Measurements from ENCODE around the gene FZR1. TPM values are rescaled to one million over a fixed set of nuclear protein-coding genes. Genes with fewer than 3 reads are reported as not detected.

FZR1 gene
- total RNA-seq, result 10 to 100 TPM; 43.5 to 46.9 TPM

GRCh38 chr19:3505598-3506383 lies at the start of gene FZR1:
TSS of gene FZR1 (plus strand) at chr19:3506311. CDS start at chr19:3522990, 16,679 bp downstream.
- peak within 1 kb of the TSS; percentile 93 for H3K4me3 Mint-ChIP-seq
- DNase-seq, result peak; percentile 100
- H3K36me3 Mint-ChIP-seq, result peaks cover 14% of the 10 kb centered on the region
- peaks cover 43% of the 10 kb centered on the region for H3K4me1 Mint-ChIP-seq (ENCODE audit: low read depth)
- H3K27me3 Mint-ChIP-seq, result no peaks in the 10 kb centered on the region
- ChIA-PET POLR2A (interaction anchor here (0.7 kb wide), 1 partner anchor 49 kb away, joined by 6 read pairs; no protein-coding TSS in a partner anchor), CTCF (interaction anchor here (2.9 kb wide), 1 partner anchor 21 kb away, joined by 9 read pairs; no protein-coding TSS in a partner anchor)
- peak within 1 kb of the TSS; percentile 93 for H3K27ac Mint-ChIP-seq
- H3K9me3 Mint-ChIP-seq, result no peaks in the 10 kb centered on the region
- intact Hi-C loops (cut with micrococcal nuclease), result loop anchor here (1.0 to 10.0 kb wide), 7 partner anchors 51 to 721 kb away; partner anchors contain the start of genes CACTIN, EEF2, HMG20B and MFSD12

GRCh38 chr19:3456925-3457527 lies 49.1 kb upstream of the FZR1 start:
- no peak overlapping the region for H3K27ac Mint-ChIP-seq
- no peaks in the 10 kb centered on the region for H3K27me3 Mint-ChIP-seq

GRCh38 chr19:3457528-3458228 lies 48.4 kb upstream of the FZR1 start:
- no peaks in the 10 kb centered on the region for H3K4me1 Mint-ChIP-seq (ENCODE audit: low read depth)
- intact Hi-C loops (cut with micrococcal nuclease), result no loop called here
- no peak for DNase-seq
- peaks cover 3% of the 10 kb centered on the region for H3K36me3 Mint-ChIP-seq
- CTCF ChIA-PET, result no interaction called here
- H3K27me3 Mint-ChIP-seq, result no peaks in the 10 kb centered on the region
- no peaks in the 10 kb centered on the region for H3K9me3 Mint-ChIP-seq
- H3K4me3 Mint-ChIP-seq, result no peak overlapping the region
- no peak overlapping the region for H3K27ac Mint-ChIP-seq
- POLR2A ChIA-PET, result no interaction called here

More at GRCh38 chr19:3456925-3457527, 49.1 kb upstream of the FZR1 start:
- POLR2A ChIA-PET, result no interaction called here
- Mint-ChIP-seq H3K4me1 (ENCODE audit: low read depth) (no peaks in the 10 kb centered on the region), H3K36me3 (peaks cover 3% of the 10 kb centered on the region), H3K4me3 (no peak overlapping the region), H3K9me3 (no peaks in the 10 kb centered on the region)
- CTCF ChIA-PET, result no interaction called here
- intact Hi-C loops (cut with micrococcal nuclease), result no loop called here
- no peak for DNase-seq

GRCh38 chr19:3458229-3459088 lies 47.7 kb upstream of the FZR1 start:
- POLR2A ChIA-PET, result no interaction called here
- DNase-seq, result no peak
- H3K27me3 Mint-ChIP-seq, result no peaks in the 10 kb centered on the region

GRCh38 chr19:3459089-3459881 lies 46.8 kb upstream of the FZR1 start:
- Mint-ChIP-seq H3K36me3 (peaks cover 2% of the 10 kb centered on the region), H3K27me3 (no peaks in the 10 kb centered on the region), H3K4me3 (no peak overlapping the region), H3K27ac (no peak overlapping the region), H3K9me3 (no peaks in the 10 kb centered on the region), H3K4me1 (ENCODE audit: low read depth) (no peaks in the 10 kb centered on the region)
- intact Hi-C loops (cut with micrococcal nuclease), result no loop called here
- ChIA-PET POLR2A (no interaction called here), CTCF (no interaction called here)
- no peak for DNase-seq

More at GRCh38 chr19:3458229-3459088, 47.7 kb upstream of the FZR1 start:
- H3K36me3 Mint-ChIP-seq, result peaks cover 2% of the 10 kb centered on the region
- H3K27ac Mint-ChIP-seq, result no peak overlapping the region
- intact Hi-C loops (cut with micrococcal nuclease), result no loop called here
- no peaks in the 10 kb centered on the region for H3K4me1 Mint-ChIP-seq (ENCODE audit: low read depth)
- CTCF ChIA-PET, result no interaction called here
- no peak overlapping the region for H3K4me3 Mint-ChIP-seq
- H3K9me3 Mint-ChIP-seq, result no peaks in the 10 kb centered on the region

- intact Hi-C loops (cut with micrococcal nuclease), result no loop called here
- CTCF ChIA-PET, result interaction anchor here (1.1 kb wide), 1 partner anchor 176 kb away, joined by 3 read pairs; no protein-coding TSS in a partner anchor
- POLR2A ChIA-PET, result no interaction called here
- no peaks in the 10 kb centered on the region for H3K4me1 Mint-ChIP-seq (ENCODE audit: low read depth)
- H3K27ac Mint-ChIP-seq, result no peak overlapping the region
- no peaks in the 10 kb centered on the region for H3K27me3 Mint-ChIP-seq
- DNase-seq, result no peak
- no peak overlapping the region for H3K4me3 Mint-ChIP-seq
- no peaks in the 10 kb centered on the region for H3K9me3 Mint-ChIP-seq
- peaks cover 2% of the 10 kb centered on the region for H3K36me3 Mint-ChIP-seq
These were observed 46.0 kb upstream of the FZR1 start for GRCh38 chr19:3459965-3460582.

- no peak overlapping the region for H3K4me3 Mint-ChIP-seq
- peaks cover 3% of the 10 kb centered on the region for H3K9me3 Mint-ChIP-seq
- H3K4me1 Mint-ChIP-seq (ENCODE audit: low read depth), result no peaks in the 10 kb centered on the region
- no peaks in the 10 kb centered on the region for H3K27me3 Mint-ChIP-seq
- intact Hi-C loops (cut with micrococcal nuclease), result no loop called here
- no peak overlapping the region for H3K27ac Mint-ChIP-seq
- POLR2A ChIA-PET, result no interaction called here
- peaks cover 3% of the 10 kb centered on the region for H3K36me3 Mint-ChIP-seq
- CTCF ChIA-PET, result no interaction called here
- no peak for DNase-seq
These were observed 43.0 kb upstream of the FZR1 start for GRCh38 chr19:3462991-3463713.

GRCh38 chr19:3463714-3464586 lies 42.2 kb upstream of the FZR1 start:
- no peak for DNase-seq
- CTCF ChIA-PET, result no interaction called here
- no peaks in the 10 kb centered on the region for H3K27me3 Mint-ChIP-seq
- no peak overlapping the region for H3K4me3 Mint-ChIP-seq
- no peaks in the 10 kb centered on the region for H3K4me1 Mint-ChIP-seq (ENCODE audit: low read depth)
- H3K9me3 Mint-ChIP-seq, result peaks cover 3% of the 10 kb centered on the region
- POLR2A ChIA-PET, result no interaction called here
- H3K27ac Mint-ChIP-seq, result no peak overlapping the region
- peaks cover 3% of the 10 kb centered on the region for H3K36me3 Mint-ChIP-seq
- intact Hi-C loops (cut with micrococcal nuclease), result no loop called here

- no peak overlapping the region for H3K27ac Mint-ChIP-seq
- H3K4me1 Mint-ChIP-seq (ENCODE audit: low read depth), result no peaks in the 10 kb centered on the region
- H3K27me3 Mint-ChIP-seq, result no peaks in the 10 kb centered on the region
These were observed 41.4 kb upstream of the FZR1 start for GRCh38 chr19:3464587-3465235.

More at GRCh38 chr19:3464587-3465235, 41.4 kb upstream of the FZR1 start:
- CTCF ChIA-PET, result no interaction called here
- peaks cover 3% of the 10 kb centered on the region for H3K36me3 Mint-ChIP-seq
- peaks cover 3% of the 10 kb centered on the region for H3K9me3 Mint-ChIP-seq
- POLR2A ChIA-PET, result no interaction called here
- intact Hi-C loops (cut with micrococcal nuclease), result no loop called here
- no peak overlapping the region for H3K4me3 Mint-ChIP-seq
- DNase-seq, result no peak
